ENCODE measurements around the gene SPRN.
"Not testable (repeated sequence)": the region's sequence is repeated elsewhere in the genome, so short reads cannot be mapped to it uniquely, and the experiment has no call there.

SPRN gene, protein sequence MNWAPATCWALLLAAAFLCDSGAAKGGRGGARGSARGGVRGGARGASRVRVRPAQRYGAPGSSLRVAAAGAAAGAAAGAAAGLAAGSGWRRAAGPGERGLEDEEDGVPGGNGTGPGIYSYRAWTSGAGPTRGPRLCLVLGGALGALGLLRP

DNA sequence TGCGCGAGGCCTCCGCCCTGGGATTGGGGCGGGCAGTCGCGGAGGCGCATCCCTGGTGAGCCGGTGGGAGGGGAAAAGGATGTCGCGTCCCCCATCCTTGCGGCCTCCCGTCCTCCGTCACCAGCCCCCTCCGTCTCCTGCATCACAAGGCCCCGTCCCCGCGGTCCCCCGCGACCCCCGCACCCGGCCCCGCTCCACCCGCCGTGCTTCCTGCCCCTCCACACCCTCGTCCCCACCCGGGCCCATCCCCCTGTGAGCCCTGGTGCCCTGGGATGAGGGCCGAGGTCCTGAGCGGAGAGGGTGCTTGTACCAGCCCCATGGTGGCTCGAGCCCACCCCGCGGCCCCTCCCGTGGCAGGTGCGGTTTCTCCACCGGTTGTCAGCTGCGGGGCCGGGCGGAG, at the start of gene SPRN:
SPRN (minus strand) TSS at position 25 of the 400 bp plus-strand sequence. CDS start 944 bp downstream, outside the sequence.
- not testable (repeated sequence) for H3K27ac Mint-ChIP-seq; H3K4me1 Mint-ChIP-seq; H3K9me3 Mint-ChIP-seq; H3K27me3 Mint-ChIP-seq; H3K36me3 Mint-ChIP-seq (ENCODE audit: low read depth); ATAC-seq; DNase-seq
- H3K4me3 Mint-ChIP-seq, result peak within 1 kb of the TSS; percentile 29

DNA sequence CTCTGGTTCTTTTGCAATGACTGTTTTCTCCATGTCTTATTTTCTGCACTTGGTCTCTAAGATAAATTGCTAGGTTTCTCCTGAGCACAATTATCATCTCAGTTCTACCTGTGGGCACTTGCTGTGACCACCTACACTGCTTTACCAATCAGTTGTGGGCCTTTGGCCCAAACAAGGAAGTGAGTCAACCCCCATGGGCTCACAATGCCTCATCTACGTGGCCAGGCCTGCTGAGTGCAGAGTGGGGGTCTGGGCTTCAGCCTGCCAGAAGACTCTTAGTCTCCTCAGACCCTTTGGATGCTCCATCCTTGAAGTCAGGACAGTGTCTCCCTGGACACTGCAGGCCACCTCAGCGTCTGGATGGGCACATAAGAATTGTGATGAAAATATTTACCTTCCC, 49.6 kb upstream of the SPRN start:
- peak; percentile 37 for ATAC-seq
- H3K27ac Mint-ChIP-seq, result no peak overlapping the region
- peaks cover 24% of the 10 kb centered on the region for H3K4me1 Mint-ChIP-seq
- H3K9me3 Mint-ChIP-seq, result peaks cover under 1% of the 10 kb centered on the region
- no peak overlapping the region for H3K4me3 Mint-ChIP-seq
- DNase-seq, result no peak
- peaks cover under 1% of the 10 kb centered on the region for H3K27me3 Mint-ChIP-seq
- no peaks in the 10 kb centered on the region for H3K36me3 Mint-ChIP-seq (ENCODE audit: low read depth)

DNA sequence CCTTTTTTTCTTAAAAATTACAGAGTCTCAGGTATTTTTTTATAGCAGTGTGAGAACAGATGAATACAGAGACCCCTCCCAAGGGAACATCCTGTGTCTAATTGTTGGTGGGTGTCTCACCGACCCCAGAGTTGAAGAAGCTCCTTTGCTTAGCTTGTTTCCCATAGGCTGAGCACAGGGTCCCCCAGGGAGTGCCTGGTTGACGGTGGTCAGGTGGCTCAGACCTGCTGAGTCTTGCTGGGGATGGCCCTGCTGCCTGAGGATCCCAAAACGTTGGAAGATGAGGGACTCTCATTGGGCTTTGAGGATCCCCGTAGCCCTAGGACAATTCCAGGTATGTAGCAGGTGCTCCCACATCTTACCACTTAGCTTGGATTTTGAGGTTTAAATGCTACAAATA, 48.8 kb upstream of the SPRN start:
- Mint-ChIP-seq H3K4me1 (peaks cover 24% of the 10 kb centered on the region), H3K27ac (no peak overlapping the region), H3K4me3 (no peak overlapping the region), H3K9me3 (peaks cover 3% of the 10 kb centered on the region), H3K27me3 (peaks cover 2% of the 10 kb centered on the region), H3K36me3 (ENCODE audit: low read depth) (no peaks in the 10 kb centered on the region)
- ATAC-seq (no peak), DNase-seq (no peak)

DNA sequence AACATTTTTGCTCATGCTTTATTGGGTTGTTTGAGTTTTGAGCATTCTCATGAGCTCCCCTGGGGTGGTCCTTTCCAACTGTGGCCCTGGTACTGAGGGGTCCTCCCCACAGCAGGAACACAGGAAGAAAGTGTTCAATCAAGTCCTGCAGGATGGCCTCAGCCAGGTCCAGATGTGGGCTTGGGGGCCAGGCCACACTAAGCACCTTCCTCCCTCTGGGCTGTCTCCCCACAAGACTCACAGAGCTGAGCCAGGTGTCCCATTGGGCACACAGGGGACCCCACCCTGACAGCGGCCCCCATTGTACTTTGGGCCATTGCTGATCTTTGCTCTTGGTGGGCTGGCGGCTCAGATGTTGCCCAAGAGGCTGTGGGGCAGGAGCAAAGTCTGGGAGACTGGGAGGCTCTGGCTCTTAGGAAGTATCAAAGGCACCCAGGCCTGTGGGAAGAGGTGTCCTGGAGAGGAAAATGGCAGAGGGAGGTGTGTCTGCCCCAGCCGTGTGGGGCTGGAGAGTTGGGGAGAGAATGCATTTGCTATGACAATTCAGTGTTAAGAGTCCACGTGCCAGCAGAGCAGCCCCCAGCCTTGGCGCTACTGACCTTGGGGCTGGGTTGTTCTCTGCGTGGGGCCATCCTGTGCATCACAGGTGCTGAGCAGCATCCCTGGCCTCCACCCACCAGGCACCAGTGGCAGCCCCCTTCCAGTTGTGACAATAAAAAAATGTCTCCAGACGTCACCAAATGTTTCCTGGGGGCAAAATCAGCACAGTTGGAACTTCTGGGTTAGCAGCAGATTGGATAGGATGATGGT, 47.1 kb upstream of the SPRN start:
- H3K4me3 Mint-ChIP-seq, result no peak overlapping the region
- H3K4me1 Mint-ChIP-seq, result peaks cover 22% of the 10 kb centered on the region
- ATAC-seq, result no peak
- no peak for DNase-seq
- H3K27me3 Mint-ChIP-seq, result peaks cover 2% of the 10 kb centered on the region
- no peaks in the 10 kb centered on the region for H3K36me3 Mint-ChIP-seq (ENCODE audit: low read depth)
- peaks cover 3% of the 10 kb centered on the region for H3K9me3 Mint-ChIP-seq
- no peak overlapping the region for H3K27ac Mint-ChIP-seq

DNA sequence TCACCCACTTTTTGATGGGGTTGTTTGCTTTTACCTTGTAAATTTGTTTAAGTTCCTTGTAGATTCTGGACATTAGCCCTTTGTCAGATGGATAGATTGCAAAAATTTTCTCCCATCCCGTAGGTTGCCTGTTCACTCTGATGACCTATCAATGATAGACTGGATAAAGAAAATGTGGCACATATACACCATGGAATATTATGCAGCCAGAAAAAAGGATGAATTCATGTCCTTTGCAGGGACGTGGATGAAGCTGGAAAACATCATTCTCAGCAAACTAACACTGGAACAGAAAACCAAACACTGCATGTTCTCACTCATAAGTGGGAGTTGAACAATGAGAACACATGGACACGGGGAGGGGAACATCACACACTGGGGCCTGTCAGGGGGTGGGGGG, 44.8 kb upstream of the SPRN start:
- not testable (repeated sequence) for H3K27me3 Mint-ChIP-seq; H3K9me3 Mint-ChIP-seq; H3K27ac Mint-ChIP-seq; ATAC-seq; H3K4me3 Mint-ChIP-seq; H3K4me1 Mint-ChIP-seq; H3K36me3 Mint-ChIP-seq (ENCODE audit: low read depth); DNase-seq

DNA sequence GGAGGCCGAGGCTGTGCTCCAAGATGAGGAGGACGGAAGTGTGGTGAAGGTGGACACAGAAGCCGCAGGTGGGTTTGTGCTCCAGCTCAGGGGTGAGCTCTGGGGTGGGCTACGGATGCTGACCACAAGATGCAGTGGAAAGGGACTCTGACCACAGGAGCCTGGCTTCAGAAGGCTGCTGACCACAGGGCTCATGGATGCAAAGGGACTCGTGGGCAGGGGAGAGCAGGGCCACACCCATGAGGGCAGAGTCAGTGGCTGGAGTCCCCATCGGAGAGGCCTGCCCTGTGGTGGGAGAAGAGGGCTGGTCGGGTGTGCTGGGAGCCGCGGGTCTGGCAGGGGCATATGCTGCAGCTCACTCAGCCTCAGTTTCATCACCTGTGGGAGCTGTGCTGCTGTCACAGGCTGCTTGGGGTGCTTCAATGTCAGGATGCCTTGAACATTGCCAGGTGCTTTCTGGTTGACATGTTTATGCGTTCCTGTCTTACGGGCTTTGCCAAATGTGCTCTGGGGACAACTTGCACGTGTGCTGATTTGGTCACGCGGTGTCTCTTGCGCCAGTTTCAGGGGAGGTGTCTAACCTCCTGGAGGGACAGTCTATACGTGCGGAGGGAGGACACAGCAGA, 43.0 kb upstream of the SPRN start:
- ATAC-seq (no peak), DNase-seq (no peak)
- H3K27ac Mint-ChIP-seq, result no peak overlapping the region
- no peak overlapping the region for H3K4me3 Mint-ChIP-seq
- H3K9me3 Mint-ChIP-seq, result peaks cover 3% of the 10 kb centered on the region
- H3K27me3 Mint-ChIP-seq, result peaks cover 2% of the 10 kb centered on the region
- H3K4me1 Mint-ChIP-seq, result no peaks in the 10 kb centered on the region
- H3K36me3 Mint-ChIP-seq (ENCODE audit: low read depth), result no peaks in the 10 kb centered on the region

DNA sequence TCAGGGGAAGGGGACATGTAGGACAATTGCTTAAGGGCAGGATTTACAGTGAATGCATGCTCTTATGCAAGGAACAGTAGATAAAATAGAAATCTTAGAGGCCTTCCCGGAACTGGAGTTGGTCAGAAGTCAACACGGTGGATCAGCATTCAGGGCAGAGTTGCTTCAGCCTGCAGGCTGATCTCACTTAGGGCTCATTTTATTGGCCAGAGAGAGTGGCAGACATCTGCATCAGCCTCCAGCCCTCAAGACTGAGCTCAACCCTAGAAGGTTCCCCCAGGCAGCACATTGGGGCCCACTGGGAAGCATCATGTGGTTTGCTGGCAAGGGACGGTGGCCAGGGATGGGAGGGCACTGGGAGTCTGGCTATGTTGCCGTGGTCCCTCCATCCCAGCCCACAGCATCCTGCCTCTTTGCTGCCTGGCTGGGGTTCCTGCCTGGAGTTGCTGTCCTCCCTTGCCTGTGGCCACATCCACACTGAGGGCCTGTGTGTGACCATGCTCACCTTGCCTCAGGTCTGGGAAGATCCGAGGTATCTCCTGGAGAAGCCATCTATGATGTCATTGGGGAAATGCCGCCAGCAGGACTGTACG, 42.4 kb upstream of the SPRN start:
- peaks cover 3% of the 10 kb centered on the region for H3K9me3 Mint-ChIP-seq
- no peaks in the 10 kb centered on the region for H3K4me1 Mint-ChIP-seq
- no peaks in the 10 kb centered on the region for H3K36me3 Mint-ChIP-seq (ENCODE audit: low read depth)
- DNase-seq (no peak), ATAC-seq (no peak)
- H3K27me3 Mint-ChIP-seq, result peaks cover 2% of the 10 kb centered on the region
- H3K27ac Mint-ChIP-seq, result no peak overlapping the region
- no peak overlapping the region for H3K4me3 Mint-ChIP-seq

DNA sequence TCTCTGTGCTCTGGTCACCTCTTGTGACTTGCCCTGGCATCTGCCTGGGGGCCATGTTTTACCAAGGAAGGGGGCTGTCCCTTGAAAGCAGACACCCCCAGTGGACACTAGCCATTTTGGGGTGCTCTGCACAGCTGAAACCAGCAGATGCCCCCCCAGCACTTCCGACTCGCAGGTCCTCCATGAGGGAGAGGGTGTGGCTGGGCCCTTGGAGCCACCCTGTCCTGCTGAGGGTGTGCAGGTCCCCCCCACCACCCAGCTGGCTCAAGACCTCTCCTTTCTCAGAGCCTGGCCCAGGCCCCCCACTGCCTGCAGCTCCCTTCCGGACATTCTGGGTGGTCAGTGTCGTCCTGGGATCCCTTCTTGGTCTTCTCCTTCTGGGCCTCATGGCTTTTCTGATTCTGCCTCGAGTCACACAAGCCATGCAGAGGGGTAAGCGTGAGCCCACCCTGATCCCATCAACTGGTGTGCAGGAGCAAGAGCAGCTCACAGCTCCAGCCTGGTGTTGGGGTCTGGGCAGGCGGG, 41.6 kb upstream of the SPRN start:
- no peak overlapping the region for H3K4me3 Mint-ChIP-seq

DNA sequence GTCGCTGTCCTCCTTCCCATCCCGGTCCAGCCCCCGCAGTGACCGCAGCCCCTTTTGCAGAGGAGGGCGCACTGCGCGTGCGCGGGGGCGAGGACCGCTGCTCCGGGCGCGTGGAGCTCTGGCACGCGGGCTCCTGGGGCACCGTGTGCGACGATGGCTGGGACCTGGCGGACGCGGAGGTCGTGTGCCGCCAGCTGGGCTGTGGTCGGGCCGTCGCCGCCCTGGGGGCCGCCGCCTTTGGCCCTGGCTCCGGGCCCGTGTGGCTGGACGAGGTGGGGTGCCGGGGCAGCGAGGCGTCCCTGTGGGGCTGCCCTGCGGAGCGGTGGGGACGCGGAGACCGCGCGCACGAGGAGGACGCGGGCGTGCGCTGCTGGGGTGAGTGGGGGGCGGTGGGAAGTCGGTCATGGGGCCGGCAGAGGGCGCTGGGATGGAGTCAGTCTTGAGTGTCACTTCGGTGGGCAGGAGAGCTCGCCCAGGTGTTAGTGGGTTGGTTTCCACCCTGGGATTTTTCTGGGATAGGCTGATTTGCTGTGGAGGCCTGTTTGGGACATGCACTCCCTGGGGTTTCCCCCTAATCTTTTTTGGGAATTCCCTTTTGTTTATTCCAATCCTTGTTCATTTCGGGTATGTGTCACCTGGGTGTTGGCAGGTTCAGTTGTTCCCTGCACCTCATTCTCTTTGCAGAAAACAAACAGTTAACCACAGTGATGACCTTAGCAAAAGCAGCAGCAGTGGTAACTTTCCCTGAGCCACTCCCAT, 40.9 kb upstream of the SPRN start:
- H3K27ac Mint-ChIP-seq, result no peak overlapping the region
- H3K9me3 Mint-ChIP-seq, result peaks cover 3% of the 10 kb centered on the region
- no peak for ATAC-seq
- DNase-seq, result no peak
- H3K36me3 Mint-ChIP-seq (ENCODE audit: low read depth), result no peaks in the 10 kb centered on the region
- H3K4me3 Mint-ChIP-seq, result no peak overlapping the region
- peaks cover 2% of the 10 kb centered on the region for H3K27me3 Mint-ChIP-seq
- no peaks in the 10 kb centered on the region for H3K4me1 Mint-ChIP-seq

More for the DNA sequence above, 41.6 kb upstream of the SPRN start:
- Mint-ChIP-seq H3K27me3 (peaks cover 2% of the 10 kb centered on the region), H3K36me3 (ENCODE audit: low read depth) (no peaks in the 10 kb centered on the region), H3K27ac (no peak overlapping the region), H3K9me3 (peaks cover 3% of the 10 kb centered on the region), H3K4me1 (no peaks in the 10 kb centered on the region)
- DNase-seq, result no peak
- ATAC-seq, result no peak

DNA sequence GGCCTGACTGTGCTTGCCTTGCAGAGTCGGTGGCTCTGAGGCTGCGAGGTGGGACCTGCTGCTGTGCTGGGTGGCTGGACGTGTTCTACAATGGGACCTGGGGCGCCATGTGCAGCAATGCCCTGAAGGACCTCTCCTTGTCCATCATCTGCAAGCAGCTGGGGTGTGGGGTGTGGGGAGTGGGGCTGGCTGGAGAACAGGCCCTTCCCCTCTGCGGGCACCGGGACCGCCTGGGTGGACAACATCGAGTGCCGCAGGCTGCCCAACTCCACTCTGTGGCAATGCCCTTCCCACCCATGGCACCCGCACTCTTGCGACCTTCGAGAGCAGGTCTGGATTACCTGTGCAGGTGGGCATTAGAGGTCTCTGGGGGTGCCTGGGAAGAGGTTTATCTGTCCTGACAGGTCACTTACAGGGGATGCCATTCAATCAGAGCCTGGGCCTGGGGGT, 40.2 kb upstream of the SPRN start:
- Mint-ChIP-seq H3K4me1 (no peaks in the 10 kb centered on the region), H3K9me3 (peaks cover 3% of the 10 kb centered on the region), H3K27ac (no peak overlapping the region), H3K36me3 (ENCODE audit: low read depth) (no peaks in the 10 kb centered on the region), H3K4me3 (no peak overlapping the region), H3K27me3 (peaks cover 2% of the 10 kb centered on the region)
- no peak for DNase-seq
- no peak for ATAC-seq

DNA sequence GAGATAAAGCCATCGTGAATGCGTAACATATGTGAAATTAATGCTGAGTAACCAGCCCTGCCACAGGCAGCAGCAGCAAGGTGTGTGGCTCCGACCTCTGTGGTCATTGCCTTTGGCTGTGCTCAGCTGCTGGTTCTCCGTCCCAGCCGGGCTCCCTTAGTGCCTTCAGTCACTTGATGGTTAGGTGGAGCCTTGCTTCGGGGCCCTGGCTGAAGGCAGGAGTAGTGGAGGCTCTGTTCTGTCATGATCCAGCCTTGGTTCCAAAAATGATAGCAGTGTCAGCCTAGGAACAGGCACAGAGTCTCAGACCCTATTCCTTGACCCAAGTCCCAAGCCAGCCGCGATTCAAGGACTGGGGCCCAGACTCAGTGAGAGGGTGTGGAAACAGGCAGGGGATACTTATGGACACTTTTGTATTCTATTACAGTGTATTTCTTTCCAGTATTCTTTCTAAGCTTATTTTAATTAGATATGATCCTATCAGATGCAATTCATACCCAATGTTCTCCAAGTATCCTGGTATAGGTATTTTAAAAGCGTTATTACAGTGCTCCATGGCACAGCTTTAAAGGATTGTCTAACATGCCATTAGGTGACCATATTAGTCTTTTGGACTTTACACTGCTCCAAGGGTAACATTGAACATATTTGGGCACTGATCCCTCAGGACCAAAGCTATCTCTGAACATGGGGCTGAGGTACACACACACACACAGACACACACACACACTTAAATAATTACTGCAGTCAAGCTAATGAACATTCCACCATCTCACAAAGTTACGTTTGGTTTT, 38.3 kb upstream of the SPRN start:
- Mint-ChIP-seq H3K9me3 (no peaks in the 10 kb centered on the region), H3K27ac (no peak overlapping the region), H3K36me3 (ENCODE audit: low read depth) (no peaks in the 10 kb centered on the region), H3K27me3 (no peaks in the 10 kb centered on the region), H3K4me3 (no peak overlapping the region), H3K4me1 (no peaks in the 10 kb centered on the region)
- ATAC-seq (no peak), DNase-seq (no peak)

DNA sequence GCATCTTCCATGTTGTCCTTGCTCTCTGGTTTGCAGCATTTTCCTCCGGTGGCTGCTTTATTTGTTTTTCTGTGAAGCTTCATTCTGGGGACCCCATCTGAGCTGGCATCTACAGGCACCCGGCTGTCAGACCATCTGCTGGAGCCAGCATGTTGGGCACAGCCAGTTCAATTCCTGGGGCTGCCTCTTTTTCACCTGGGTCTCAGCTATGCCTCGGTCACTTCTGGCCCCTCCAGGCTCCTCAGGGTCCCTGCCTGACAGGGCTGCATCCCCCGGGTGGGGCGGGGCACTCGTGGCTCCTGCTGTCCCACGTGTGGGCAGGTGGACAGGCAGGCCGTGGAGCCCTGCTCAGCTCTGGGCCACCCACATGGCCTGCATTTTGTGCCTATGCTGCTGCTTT, 37.4 kb upstream of the SPRN start:
- DNase-seq (no peak), ATAC-seq (no peak)
- H3K4me3 Mint-ChIP-seq, result no peak overlapping the region
- H3K36me3 Mint-ChIP-seq (ENCODE audit: low read depth), result no peaks in the 10 kb centered on the region
- no peaks in the 10 kb centered on the region for H3K4me1 Mint-ChIP-seq
- no peaks in the 10 kb centered on the region for H3K9me3 Mint-ChIP-seq
- no peaks in the 10 kb centered on the region for H3K27me3 Mint-ChIP-seq
- no peak overlapping the region for H3K27ac Mint-ChIP-seq

DNA sequence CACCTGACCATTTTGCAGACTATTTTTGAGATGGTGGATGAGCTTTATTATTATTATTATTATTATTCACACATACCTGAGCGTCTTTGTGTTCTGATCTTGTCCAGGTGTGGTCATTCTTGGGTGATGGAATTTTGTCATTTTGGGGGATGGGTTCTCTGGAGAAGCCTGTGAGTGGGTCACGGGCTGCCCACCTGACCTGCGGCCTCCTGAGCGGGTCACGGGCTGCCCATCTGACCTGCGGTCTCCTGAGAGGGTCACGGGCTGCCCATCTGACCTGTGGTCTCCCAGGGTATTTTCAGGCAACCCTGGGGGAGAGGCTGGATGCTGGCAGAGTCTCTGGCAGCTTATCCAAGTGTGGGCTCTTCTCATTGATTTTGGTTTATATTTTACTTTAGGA, 36.6 kb upstream of the SPRN start:
- Mint-ChIP-seq H3K36me3 (ENCODE audit: low read depth) (no peaks in the 10 kb centered on the region), H3K4me1 (no peaks in the 10 kb centered on the region), H3K4me3 (no peak overlapping the region), H3K9me3 (no peaks in the 10 kb centered on the region), H3K27me3 (no peaks in the 10 kb centered on the region), H3K27ac (no peak overlapping the region)
- DNase-seq (no peak), ATAC-seq (no peak)

Data from activated naive CD8-positive, alpha-beta T cell treated with anti-CD3 and anti-CD28 coated beads, Interleukin-2, amount 50 U/mL, for 24 hours (primary cell).